Activated T-cell treated with anti-CD3 and anti-CD28 coated beads, Interleukin-2, amount 50 U/mL, for 24 hours (primary cell): ENCODE results near the gene ACVRL1.

Experiments used
- DNase-seq: peaks from one replicate; pipeline ENCODE4 v3.0.0-alpha.2; 2020
- H3K27ac Mint-ChIP-seq: 2 replicates; pipeline ENCODE4 v1.8.0; 2020; ENCODE audit warnings: mild to moderate bottlenecking, mixed read lengths
- H3K27me3 Mint-ChIP-seq: 2 replicates; pipeline ENCODE4 v1.8.0; 2020; ENCODE audit warnings: mixed read lengths
- H3K36me3 Mint-ChIP-seq: 2 replicates; pipeline ENCODE4 v1.8.0; 2020; ENCODE audit warnings: low read depth, mixed read lengths
- H3K4me1 Mint-ChIP-seq: 2 replicates; pipeline ENCODE4 v1.8.0; 2020; ENCODE audit warnings: low read depth, mixed read lengths
- H3K4me3 Mint-ChIP-seq: 2 replicates; pipeline ENCODE4 v1.8.0; 2020; ENCODE audit warnings: mild to moderate bottlenecking, moderate library complexity, mixed read lengths
- H3K9me3 Mint-ChIP-seq: 2 replicates; pipeline ENCODE4 v1.8.0; 2020; ENCODE audit warnings: mixed read lengths

Gene ACVRL1

GRCh38 chr12:51907083-51907855 is at the start of gene ACVRL1:
Gene ACVRL1, plus strand, starts transcription at chr12:51907504. Its CDS starts 4,971 bp downstream, at chr12:51912475.
- H3K9me3 Mint-ChIP-seq: no peaks in the 10 kb centered on the region
- H3K4me1 Mint-ChIP-seq: no peaks in the 10 kb centered on the region
- DNase-seq: no peak
- no peak within 1 kb of the TSS for H3K4me3 Mint-ChIP-seq
- no peak within 1 kb of the TSS for H3K27ac Mint-ChIP-seq
- peaks cover 26% of the 10 kb centered on the region for H3K27me3 Mint-ChIP-seq
- H3K36me3 Mint-ChIP-seq: no peaks in the 10 kb centered on the region

DNA sequence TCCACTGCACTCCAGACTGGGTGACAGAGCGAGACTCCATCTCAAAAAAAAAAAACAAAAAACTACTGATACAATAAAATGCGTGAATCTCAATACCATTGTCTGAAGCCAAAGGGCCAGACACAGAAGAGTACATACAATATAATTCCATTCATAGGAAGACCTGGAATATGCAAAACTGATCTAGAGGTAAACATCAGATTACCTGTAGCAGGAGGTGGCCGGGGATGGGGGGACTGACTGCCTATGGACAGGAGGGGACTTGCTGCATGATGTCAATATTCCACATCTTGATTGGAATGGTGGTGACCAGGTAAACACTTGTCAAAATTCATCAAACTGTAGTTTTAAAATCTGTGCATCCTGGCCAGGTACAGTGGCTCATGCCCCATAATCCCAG is 46.3 kb upstream of the ACVRL1 start:
- H3K36me3 Mint-ChIP-seq: no peaks in the 10 kb centered on the region
- H3K9me3 Mint-ChIP-seq: no peaks in the 10 kb centered on the region
- H3K27me3 Mint-ChIP-seq: peaks cover 66% of the 10 kb centered on the region
- no peak for DNase-seq
- no peak overlapping the region for H3K27ac Mint-ChIP-seq
- peaks cover 11% of the 10 kb centered on the region for H3K4me1 Mint-ChIP-seq
- no peak overlapping the region for H3K4me3 Mint-ChIP-seq

- Mint-ChIP-seq H3K4me1 (peaks cover 11% of the 10 kb centered on the region), H3K4me3 (no peak overlapping the region), H3K36me3 (no peaks in the 10 kb centered on the region), H3K27me3 (peaks cover 67% of the 10 kb centered on the region), H3K27ac (no peak overlapping the region), H3K9me3 (no peaks in the 10 kb centered on the region)
- DNase-seq: no peak
Measured at GRCh38 chr12:51862947-51863346, 44.4 kb upstream of the ACVRL1 start.

- Mint-ChIP-seq H3K4me3 (peak overlapping the region; percentile 38), H3K9me3 (no peaks in the 10 kb centered on the region), H3K27me3 (peaks cover 72% of the 10 kb centered on the region), H3K36me3 (no peaks in the 10 kb centered on the region), H3K27ac (no peak overlapping the region), H3K4me1 (peaks cover 14% of the 10 kb centered on the region)
- DNase-seq: no peak
Measured at GRCh38 chr12:51863363-51863932, 43.9 kb upstream of the ACVRL1 start.

GRCh38 chr12:51863933-51864832 is 43.1 kb upstream of the ACVRL1 start:
- Mint-ChIP-seq H3K9me3 (no peaks in the 10 kb centered on the region), H3K4me1 (peaks cover 19% of the 10 kb centered on the region), H3K27me3 (peaks cover 77% of the 10 kb centered on the region), H3K4me3 (peak overlapping the region; percentile 43), H3K36me3 (no peaks in the 10 kb centered on the region), H3K27ac (no peak overlapping the region)
- peak; percentile 45 for DNase-seq

DNA sequence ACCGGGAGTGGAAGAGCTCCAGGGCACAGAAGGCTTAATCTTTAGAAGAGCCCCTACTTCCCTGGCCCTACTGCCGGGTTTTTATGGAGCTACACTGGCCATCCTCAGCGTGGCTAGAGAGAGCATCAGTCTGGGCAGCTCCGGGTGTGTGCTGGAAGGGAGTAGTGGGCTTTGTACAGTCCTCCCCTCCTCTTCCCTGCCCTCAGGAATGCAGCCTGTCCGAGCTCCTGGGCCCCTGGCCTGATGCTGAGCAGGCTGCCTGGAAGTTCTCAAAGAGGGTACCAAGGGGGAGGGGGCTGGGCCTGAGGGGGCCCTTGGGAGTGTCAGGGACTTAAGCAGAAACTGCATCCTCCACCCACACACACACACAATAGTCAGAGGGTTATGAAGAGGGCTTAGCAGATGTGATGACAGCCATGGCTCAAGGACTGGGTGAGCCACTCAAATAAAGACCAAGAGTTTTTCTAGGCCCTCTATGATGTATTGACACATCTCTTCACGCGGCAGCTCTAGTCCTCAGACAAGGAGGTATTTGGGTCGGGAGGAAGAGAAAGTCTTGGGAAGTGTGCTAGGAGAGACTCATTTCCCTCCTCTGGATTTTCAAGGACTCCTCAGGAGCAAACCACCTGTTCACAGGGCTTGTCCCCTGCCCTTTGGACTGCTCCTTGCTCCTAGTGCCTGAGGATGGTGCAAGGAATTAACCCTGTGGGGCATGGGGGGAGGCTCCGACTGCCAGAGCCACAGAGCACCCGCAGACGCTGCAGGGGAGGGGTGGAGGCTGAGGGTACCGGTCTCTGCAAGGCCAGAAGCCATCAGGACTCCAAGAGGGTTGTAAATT is 42.3 kb upstream of the ACVRL1 start:
- peaks cover 80% of the 10 kb centered on the region for H3K27me3 Mint-ChIP-seq
- H3K4me3 Mint-ChIP-seq: no peak overlapping the region
- no peaks in the 10 kb centered on the region for H3K36me3 Mint-ChIP-seq
- no peak for DNase-seq
- H3K4me1 Mint-ChIP-seq: peaks cover 21% of the 10 kb centered on the region
- H3K27ac Mint-ChIP-seq: no peak overlapping the region
- no peaks in the 10 kb centered on the region for H3K9me3 Mint-ChIP-seq

- peaks cover 83% of the 10 kb centered on the region for H3K27me3 Mint-ChIP-seq
- no peaks in the 10 kb centered on the region for H3K36me3 Mint-ChIP-seq
- H3K4me1 Mint-ChIP-seq: peaks cover 26% of the 10 kb centered on the region
- DNase-seq: no peak
- H3K27ac Mint-ChIP-seq: no peak overlapping the region
- H3K4me3 Mint-ChIP-seq: no peak overlapping the region
- H3K9me3 Mint-ChIP-seq: no peaks in the 10 kb centered on the region
Measured at GRCh38 chr12:51865757-51866270, 41.5 kb upstream of the ACVRL1 start.

DNA sequence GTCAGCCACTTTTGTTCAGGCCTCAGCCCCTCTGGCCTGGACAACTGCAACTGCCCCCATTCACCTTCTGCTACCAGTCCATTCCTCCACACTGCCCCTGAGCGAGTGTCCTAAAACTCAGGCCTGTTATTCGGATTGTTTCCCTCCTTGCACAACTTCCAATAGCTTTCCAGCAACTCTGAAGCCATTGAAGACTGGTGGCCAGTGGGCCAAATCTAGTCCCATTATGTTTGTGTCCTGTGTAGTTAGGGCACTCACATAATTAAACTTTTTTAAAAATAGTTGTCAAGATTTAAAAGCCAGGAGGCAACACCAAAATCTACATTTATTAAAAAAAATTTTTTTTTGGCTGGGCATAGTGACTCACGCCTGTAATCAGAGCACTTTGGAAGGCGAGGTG is 41.0 kb upstream of the ACVRL1 start:
- Mint-ChIP-seq H3K27me3 (peaks cover 83% of the 10 kb centered on the region), H3K36me3 (no peaks in the 10 kb centered on the region), H3K4me3 (no peak overlapping the region), H3K4me1 (peaks cover 26% of the 10 kb centered on the region), H3K9me3 (no peaks in the 10 kb centered on the region), H3K27ac (no peak overlapping the region)
- no peak for DNase-seq

DNA sequence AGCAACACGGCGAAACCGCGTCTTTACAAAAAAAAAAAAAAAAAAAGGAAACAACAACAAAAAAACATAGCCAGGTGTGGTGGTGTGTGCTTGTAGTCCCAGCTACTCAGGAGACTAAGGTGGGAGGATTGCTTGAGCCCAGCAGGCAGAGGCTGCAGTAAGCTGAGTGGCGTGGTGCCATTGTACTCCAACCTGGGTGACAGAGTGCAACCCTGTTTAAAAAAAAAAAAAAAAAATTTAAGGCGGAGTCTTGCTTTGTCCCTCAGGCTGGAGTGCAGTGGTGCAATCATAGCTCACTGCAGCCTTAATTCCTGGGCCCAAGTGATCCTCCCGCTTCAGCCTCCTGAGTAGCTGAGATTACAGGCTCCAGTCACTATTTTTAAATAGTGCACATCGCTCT is 40.5 kb upstream of the ACVRL1 start:
- Mint-ChIP-seq H3K9me3 (no peaks in the 10 kb centered on the region), H3K27ac (no peak overlapping the region), H3K27me3 (peaks cover 78% of the 10 kb centered on the region), H3K36me3 (no peaks in the 10 kb centered on the region), H3K4me1 (peaks cover 26% of the 10 kb centered on the region), H3K4me3 (no peak overlapping the region)
- DNase-seq: no peak

- H3K36me3 Mint-ChIP-seq: no peaks in the 10 kb centered on the region
- peaks cover 72% of the 10 kb centered on the region for H3K27me3 Mint-ChIP-seq
- H3K27ac Mint-ChIP-seq: no peak overlapping the region
- H3K4me3 Mint-ChIP-seq: no peak overlapping the region
- peaks cover 26% of the 10 kb centered on the region for H3K4me1 Mint-ChIP-seq
- DNase-seq: no peak
- H3K9me3 Mint-ChIP-seq: no peaks in the 10 kb centered on the region
Measured at GRCh38 chr12:51867371-51867770, 39.9 kb upstream of the ACVRL1 start.

DNA sequence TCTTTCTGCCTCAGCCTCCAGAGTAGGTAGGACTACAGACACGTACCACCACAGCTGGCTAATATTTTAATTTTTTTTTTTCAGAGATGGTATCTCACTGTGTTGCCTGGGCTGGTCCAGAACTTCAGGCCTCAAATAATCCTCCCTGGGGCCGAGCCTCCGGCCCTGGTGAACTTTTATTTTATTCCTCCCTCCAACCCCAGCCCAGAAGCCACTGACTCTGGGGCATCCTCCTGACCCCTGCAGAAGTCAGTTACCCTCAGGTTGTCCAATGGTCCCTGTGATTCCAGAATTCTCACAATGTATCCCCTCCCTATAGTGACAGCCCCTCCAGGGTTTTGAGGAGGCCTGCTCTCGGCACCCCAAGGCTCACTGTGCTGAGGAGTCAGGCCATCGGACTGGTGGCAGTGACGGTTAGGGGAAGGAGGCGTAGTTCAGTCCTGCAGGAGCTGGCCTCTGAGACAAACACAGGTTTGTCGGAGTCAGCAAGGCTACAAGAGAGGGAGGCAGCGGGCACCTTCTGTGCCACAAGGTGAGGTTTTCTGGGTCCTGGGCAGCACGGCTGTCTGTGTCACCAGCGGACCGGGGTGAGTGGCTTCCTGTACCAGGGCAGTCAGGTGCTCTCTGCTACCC is 39.4 kb upstream of the ACVRL1 start:
- peaks cover 26% of the 10 kb centered on the region for H3K4me1 Mint-ChIP-seq
- H3K27ac Mint-ChIP-seq: no peak overlapping the region
- DNase-seq: no peak
- no peaks in the 10 kb centered on the region for H3K9me3 Mint-ChIP-seq
- no peak overlapping the region for H3K4me3 Mint-ChIP-seq
- no peaks in the 10 kb centered on the region for H3K36me3 Mint-ChIP-seq
- H3K27me3 Mint-ChIP-seq: peaks cover 70% of the 10 kb centered on the region

GRCh38 chr12:51868821-51869495 is 38.3 kb upstream of the ACVRL1 start:
- no peaks in the 10 kb centered on the region for H3K36me3 Mint-ChIP-seq
- no peak overlapping the region for H3K4me3 Mint-ChIP-seq
- no peak for DNase-seq
- H3K4me1 Mint-ChIP-seq: peaks cover 21% of the 10 kb centered on the region
- H3K27ac Mint-ChIP-seq: no peak overlapping the region
- no peaks in the 10 kb centered on the region for H3K9me3 Mint-ChIP-seq
- H3K27me3 Mint-ChIP-seq: peaks cover 63% of the 10 kb centered on the region

- Mint-ChIP-seq H3K36me3 (no peaks in the 10 kb centered on the region), H3K4me3 (no peak overlapping the region), H3K27ac (no peak overlapping the region), H3K27me3 (peaks cover 60% of the 10 kb centered on the region), H3K4me1 (peaks cover 18% of the 10 kb centered on the region), H3K9me3 (no peaks in the 10 kb centered on the region)
- DNase-seq: no peak
Measured at GRCh38 chr12:51869496-51869865, 37.8 kb upstream of the ACVRL1 start.
